GM04503 (cell line): ENCODE results near the gene PPDPF.
"Not testable (repeated sequence)": the region's sequence is repeated elsewhere in the genome, so short reads cannot be mapped to it uniquely, and the experiment has no call there.

ENCODE experiments used
- DNase-seq: peaks from one replicate; pipeline ENCODE4 v3.0.0-alpha.2; 2012; ENCODE audit warnings: low read depth

PPDPF gene

DNA sequence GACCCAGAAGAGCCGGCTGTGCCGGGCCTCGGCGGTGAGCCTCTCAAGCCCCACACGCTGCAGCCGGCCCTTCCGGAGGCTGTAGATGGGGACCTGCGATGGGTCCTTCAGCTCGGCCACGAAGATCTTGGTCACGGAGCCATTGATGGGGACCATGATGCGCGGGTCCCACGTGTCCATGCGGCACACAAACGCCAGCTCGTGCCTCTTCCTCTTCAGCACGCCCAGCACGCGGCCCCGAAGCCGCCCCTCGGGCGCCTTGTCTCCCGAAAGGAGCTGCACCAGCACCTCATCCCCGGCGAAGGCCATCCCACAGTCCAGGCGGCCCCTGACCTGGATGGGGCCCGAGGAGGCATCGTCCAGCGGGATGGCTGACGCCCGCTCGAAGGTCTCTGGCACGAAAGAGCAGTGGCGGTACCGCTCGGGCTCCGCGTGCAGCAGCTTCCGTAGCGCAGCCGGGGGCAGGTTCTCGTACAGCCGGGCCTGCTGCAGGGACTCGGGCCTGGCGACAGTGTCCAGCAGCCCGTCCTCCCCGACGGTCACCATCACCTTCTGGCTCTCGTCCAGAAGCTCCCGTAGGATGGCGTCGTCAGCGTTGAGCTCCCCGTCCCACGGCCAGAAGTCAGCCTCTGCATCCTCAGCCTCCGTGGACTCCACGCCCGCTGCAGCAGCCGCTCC, 44.6 kb downstream of the PPDPF start:
- DNase-seq, result no peak

DNA sequence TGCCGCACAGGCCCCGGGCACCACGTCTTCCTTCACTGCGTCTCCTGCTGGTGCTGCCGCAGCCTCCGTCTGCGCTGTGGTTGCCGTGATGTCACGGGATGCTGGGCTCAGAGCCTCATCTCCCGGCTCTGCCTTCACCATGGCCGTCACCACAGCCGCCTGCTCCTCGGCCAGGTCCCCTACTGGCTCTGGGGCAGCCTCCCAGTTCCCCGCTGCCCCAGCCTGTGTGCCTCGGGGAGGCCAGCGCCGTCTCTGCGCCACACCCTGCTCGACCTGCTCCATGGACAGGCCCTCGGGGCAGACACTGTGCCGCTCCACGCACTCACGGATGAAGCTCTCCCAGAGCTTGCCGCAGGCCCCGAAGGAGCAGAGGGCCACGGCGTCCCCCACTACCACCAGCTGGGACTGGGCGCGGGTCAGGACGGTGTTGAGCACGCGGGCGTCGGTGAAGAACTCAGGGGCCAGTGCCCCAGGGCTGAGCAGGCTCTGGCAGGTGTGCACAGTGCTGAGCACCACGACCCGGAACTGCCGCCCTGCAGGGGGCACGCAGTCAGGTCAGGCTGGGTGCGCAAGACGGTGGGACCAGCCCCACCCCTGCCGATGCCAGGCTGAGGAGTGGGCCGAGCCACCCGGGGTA, 45.3 kb downstream of the PPDPF start:
- DNase-seq, result no peak

DNA sequence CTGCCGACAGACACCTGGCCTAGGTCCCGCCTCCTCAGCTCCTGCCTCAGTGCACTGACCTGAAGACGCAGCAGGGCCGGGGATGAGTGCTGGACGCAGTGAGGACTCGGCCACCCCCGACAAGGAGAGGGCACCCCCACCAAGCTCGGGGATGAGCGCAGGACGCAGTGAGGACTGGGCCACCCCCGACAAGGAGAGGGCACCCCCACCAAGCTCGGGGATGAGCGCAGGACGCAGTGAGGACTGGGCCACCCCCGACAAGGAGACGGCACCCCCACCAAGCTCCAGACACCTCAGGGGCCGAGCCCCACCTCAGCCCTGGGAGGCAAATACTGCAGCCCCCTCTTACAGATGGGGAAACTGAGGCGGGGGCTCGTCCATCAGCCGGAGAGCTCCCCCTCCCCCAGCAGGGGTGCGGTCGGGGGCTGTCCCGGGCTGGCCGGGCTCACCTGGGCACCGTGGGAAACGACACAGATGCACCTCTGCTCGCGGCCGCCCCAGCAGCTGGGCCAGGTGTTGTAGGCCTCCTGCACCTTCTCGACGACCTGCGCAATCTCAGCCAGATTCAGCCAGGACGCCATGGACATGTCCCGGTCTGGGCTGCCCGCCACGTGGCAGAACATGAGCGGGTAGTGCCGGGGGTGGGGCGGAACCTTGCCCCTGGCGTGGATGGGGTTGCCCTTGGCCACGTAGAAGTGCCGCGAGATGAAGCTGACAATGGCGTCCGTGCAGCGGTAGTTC, 46.0 kb downstream of the PPDPF start:
- DNase-seq, result no peak

DNA sequence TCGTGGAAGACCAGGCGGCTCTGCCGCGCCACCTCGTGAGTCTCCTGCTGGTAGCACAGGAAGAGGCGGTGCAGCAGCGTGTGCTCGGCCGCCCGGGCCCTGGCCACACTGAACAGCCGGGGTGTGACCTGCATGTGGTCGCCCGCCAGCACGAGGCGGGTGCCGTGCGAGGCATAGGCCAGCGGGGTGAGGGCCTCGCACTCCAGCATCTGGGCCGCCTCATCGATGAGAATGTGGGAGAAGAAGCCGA, 46.5 kb downstream of the PPDPF start:
- no peak for DNase-seq

DNA sequence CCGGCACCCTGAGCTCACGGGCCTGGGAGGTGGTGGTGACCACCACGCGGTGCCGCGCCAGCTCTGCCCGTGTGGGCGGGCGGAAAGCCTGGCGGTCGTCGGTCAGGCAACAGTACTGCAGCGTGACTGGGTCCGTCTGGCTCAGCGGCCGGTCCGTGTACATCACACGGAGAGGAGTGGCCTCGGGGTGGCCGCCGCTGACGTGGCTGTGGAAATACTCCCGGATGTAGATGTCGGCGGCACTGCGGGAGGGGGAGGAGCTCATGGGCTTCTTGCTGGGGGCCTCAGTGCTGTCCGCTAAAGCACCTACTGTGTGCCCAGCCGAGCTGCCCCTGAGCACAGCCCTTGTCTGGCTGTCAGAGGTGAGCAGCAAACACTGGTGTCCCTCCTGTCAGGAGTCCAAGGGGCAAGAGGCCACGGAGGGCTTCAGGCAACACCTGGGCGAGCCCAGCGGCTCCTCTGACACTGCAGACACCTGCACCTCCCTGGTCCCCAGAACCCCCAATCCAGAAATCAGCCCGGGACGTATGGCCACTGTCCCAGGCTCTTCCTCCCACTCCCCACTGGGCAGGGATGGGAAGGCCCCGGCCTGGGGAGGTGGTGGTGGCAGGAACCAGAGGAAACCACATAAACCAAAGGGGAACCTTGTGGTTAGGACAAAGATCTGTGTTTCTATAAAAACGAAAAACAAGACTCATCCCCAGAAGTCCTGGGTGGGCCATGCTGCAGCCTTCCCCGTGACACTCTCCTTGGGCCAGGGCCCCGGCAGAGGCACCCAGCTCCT, 47.0 kb downstream of the PPDPF start:
- DNase-seq, result no peak

DNA sequence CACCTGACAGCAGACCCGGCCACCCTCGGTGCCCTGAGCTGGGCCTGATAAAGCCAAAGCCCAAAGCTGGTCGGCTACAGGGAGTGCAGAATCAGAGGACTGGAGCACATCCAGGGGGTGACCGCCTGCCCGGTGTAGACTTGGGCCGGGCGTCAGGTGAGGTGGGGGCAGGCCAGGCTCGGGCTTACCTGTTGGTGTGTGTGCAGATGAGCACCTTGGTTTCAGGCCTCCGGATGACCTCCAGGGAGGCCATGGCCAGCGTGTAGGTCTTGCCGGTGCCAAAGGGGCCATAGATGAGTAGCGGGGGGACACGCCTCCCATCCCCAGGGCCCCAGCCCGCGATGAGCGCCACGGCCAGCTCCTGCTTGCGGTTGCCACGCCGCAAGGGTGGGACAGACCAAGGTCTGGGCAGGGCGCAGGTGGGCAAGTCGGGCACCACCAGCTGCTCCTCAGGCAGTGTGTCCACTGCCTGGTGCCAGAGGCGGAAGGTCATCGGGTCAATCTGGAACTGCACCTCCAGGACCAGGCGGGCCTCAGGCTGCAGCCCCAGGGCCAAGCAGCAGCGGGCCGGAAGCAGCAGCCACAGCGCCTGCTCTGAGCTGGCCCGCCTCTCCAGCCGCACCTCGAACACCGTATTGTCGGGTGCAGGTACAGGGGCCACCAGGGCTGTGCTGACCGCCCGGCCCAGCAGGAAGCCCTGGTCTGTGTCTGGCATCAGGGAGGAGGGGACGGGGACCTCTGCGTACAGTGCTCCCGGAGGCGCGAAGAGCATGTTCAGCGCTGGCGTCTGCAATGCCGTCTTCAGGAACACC, 47.8 kb downstream of the PPDPF start:
- DNase-seq, result no peak

DNA sequence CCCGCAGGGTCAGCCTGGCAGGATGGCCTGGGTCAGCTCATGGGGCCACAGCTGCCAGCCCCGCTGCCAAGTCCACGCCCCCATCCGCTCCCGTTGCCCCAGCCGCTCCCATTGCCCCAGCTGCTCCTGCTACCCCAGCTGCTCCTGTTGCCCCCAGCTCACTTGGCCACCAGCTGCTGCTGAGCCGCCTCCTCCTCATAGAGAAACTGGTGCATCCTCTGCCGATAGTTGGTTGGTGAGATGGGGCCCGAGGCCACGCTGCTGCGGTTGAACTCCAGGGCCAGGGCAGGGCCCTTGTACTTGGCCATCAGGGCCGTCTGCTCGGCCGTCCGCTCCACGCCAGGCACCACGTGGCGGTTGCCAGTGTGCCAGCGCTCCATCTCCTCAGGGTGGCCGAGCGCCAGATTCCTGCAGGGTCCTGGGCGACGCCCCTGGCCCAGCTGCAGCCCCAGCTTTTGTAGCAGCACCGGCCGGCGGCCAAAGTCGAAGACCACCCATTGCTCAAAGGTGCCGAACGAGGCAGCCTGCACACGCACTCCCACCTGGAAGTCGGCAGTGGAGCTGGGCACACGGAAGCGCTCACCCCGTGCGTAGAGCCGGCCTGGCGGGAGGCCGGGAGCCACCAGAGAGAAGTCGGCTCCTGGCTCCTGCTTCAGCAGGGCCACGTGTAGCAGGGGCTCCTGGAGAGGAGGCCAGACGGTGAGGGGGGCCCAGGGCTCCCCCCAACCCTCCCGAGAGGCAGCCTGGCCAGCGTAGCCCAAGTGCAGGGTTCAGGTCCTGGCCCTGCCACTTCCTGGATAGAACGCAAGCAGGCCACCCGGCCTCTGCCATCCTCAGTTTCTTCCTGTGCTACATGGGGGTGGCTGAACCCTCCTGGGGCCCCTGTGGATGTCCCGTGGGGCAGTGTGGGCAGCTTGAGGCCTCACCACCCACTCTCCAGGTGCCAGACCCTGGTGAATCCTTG, 48.7 kb downstream of the PPDPF start:
- DNase-seq, result no peak

DNA sequence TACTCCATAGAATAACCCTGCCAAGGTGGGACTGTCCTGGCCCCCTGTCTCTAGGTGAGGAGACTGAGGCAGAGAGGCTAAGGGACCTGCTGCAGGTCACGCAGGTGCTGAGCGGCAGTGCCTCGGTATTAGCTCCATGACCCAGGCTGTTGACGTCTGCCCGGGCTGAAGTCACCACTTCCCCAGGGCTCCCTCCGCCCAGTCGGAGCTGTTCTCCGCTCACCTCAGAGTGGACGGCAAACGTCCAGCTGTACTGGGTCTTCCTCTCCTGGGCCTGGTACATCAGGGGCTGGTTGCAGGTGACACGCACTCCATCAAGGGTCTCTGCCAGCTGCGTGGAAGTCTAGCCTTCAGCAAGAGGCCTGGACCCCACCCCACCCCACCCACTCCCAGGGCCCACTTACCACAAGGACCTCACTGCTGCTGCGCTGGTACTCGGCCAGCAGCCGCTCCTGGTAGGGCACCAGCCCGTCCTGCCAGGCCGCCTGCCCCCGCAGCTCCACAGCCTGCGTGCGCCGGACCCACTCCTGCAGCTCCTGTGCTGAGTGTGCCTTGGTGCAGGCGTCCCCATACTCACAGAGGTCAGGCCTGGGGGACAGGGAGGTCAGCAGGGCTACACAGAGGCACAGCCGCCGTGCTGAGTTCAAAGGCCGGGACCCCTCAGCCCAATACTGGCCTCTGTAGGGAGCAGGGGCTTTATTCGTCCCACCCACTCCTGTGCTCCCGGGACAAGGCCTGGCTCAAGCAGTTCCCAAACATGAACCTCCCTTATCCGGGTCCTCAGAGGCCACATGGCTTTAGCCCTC, 49.9 kb downstream of the PPDPF start:
- no peak for DNase-seq

DNA sequence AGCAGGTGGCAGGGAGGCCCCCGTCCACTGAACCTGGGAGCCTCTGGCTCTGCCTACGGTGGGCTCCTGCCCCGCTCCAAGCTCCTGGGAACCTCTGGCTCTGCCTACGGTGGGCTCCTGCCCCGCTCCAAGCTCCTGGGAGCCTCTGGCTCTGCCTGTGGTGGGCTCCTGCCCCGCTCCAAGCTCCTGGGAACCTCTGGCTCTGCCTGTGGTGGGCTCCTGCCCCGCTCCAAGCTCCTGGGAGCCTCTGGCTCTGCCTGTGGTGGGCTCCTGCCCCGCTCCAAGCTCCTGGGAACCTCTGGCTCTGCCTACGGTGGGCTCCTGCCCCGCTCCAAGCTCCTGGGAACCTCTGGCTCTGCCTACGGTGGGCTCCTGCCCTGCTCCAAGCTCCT, 50.5 kb downstream of the PPDPF start:
- not testable (repeated sequence) for DNase-seq
